Measurements from ENCODE around the gene S100A7A.

DNA sequence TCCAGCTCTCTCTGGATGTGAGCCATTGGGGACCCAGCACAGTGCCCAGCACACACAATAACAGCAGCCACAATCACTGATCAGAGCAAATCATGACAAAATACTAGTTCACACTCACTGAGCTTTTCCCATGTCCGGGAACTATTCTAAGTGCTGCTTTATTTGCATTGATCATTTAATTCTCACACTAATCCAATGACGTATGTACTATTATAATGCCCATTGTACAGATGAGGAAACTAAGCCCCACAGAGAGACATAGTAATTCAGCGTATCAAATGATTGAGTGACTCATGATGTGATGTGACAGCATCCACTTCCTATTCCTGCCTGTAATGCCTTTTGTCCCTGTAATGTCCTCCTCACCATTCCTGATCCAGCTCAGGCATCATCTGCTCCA is 23.5 kb upstream of the S100A7A start:
- no peak for TF ChIP-seq ZNF274 (IDR thresholded peaks at IDR 0.05; ENCODE audit: low read depth, low read length)
- TF ChIP-seq SUZ12 (IDR thresholded peaks at IDR 0.05; ENCODE audit: extremely low read depth, insufficient read depth, insufficient read length): no peak
- no peak for TF ChIP-seq YY1 (IDR thresholded peaks at IDR 0.05; ENCODE audit: insufficient read depth, insufficient read length)

Data from NT2/D1 (cell line).